Left forelimb (tissue), 1 donor: ENCODE data around the gene IVD.

Experiments used
- DNase-seq: peaks from one replicate; pipeline ENCODE4 v3.0.0-alpha.2; 2018; ENCODE audit warnings: low spot score

The IVD gene

DNA sequence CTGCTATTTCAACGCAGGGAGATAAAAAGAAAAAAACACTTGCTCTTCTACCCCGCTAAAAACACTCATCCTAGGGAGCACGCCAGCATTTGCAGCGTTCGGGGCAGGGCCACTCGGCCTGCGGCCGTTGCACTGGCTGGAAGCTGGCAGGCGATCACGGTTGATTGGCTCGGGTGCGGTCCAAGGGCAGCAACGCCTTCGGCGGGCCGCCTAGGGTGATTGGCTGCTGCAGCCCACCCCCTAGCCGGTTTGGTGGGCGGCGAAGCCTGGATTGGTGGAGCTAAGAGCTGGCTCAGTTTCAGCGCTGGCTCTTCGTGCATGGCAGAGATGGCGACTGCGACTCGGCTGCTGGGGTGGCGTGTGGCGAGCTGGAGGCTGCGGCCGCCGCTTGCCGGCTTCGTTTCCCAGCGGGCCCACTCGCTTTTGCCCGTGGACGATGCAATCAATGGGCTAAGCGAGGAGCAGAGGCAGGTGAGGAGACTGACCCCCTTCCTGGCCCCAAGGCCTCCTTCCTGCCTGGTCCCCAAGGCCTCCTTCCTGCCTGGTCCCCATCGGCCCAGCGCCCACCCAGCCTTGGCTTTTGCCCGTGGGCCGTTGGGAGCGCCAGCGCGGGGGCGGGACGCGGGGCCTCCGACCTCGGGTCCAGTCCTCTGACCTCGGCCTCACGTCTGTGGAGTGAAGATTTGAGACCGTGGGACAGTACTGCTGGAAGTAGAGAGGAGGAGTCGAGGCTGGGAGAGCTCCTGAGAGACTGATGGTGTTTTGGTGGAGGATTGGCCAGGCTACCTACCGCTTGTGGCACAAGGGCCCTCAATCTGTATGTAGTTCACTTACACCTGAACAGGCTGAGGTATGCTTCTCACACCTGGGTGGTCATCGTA, at the start of gene IVD:
Gene IVD (plus strand): TSS at position 295 of the 881 bp plus-strand sequence. CDS start 33 bp downstream, at position 328.
- peak; percentile 94 for DNase-seq

DNA sequence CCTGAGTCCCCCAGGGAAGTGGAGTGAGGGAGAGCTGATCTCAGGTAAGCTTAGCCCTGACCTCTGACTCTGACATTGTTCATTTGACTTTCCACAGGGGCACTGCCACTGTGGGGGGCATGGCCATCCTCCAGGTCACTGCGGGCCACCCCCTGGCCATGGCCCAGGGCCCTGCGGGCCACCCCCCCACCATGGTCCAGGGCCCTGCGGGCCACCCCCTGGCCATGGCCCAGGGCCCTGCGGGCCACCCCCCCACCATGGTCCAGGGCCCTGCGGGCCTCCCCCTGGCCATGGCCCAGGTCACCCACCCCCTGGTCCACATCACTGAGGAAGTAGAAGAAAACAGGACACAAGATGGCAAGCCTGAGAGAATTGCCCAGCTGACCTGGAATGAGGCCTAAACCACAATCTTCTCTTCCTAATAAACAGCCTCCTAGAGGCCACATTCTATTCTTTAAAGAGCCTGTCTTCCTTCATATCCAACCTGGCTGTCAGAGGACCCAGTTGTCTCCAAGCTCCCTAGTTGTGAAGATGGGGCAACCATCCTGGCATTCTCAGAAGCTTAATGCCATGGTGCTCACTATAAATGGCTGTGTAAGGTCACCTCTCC, 49.5 kb upstream of the IVD start:
- DNase-seq: no peak

DNA sequence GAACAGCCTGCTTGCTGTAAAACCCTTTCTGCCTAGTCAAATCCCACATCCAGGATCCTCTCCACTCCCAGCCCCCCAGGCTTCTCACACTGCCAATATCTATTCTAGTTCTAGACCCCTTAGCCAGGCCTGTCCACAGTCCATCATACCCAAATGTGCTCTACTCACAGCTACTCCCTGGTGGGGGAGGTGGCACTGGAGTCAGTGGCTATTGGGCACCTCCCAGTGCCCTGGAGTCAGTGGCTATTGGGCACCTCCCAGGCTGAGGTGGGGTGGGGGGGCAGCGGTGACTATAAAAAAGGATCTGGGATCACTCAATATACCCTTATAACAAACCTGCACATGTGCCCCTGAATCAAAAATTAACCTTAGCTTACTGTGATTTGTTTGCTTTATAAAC, 48.3 kb upstream of the IVD start:
- no peak for DNase-seq

DNA sequence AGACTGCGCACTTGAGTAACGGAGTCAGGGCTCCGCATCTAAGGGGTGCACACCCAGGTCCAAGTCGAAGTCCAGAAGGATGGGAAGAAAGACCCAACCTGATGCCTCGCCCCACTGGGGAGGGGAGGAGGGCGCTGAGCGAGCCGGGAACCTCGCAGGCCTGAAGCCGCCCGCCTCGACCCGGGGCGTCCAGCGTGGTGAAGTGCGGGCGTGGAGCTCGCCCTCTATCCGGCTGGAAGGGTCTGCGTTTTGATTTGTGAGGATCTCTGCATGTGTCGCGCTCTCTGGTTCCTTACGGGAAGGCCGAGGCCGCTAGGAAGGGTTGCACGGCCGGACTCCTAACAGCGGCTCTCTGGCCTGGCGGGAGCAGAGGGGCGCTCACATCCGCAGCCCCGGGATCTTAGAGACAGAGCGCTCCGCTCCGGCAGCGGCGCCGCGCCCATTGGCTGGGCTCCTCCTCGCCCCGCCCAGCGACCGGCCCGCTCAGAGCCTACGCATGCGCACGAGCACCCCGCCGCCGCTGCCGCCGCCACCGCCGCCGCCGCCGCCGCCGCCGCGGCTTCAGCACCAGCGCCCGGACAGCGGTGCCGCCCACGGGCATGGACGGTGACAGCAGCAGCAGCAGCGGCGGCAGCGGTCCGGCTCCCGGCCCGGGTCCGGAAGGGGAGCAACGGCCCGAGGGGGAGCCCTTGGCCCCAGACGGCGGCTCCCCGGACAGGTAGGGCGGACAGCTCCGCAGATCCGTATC, 47.7 kb upstream of the IVD start, which contains the start of gene DISP2:
Gene DISP2 (plus strand): TSS at position 497 of the 748 bp plus-strand sequence. CDS start 103 bp downstream, at position 600.
- DNase-seq: peak; percentile 97

DNA sequence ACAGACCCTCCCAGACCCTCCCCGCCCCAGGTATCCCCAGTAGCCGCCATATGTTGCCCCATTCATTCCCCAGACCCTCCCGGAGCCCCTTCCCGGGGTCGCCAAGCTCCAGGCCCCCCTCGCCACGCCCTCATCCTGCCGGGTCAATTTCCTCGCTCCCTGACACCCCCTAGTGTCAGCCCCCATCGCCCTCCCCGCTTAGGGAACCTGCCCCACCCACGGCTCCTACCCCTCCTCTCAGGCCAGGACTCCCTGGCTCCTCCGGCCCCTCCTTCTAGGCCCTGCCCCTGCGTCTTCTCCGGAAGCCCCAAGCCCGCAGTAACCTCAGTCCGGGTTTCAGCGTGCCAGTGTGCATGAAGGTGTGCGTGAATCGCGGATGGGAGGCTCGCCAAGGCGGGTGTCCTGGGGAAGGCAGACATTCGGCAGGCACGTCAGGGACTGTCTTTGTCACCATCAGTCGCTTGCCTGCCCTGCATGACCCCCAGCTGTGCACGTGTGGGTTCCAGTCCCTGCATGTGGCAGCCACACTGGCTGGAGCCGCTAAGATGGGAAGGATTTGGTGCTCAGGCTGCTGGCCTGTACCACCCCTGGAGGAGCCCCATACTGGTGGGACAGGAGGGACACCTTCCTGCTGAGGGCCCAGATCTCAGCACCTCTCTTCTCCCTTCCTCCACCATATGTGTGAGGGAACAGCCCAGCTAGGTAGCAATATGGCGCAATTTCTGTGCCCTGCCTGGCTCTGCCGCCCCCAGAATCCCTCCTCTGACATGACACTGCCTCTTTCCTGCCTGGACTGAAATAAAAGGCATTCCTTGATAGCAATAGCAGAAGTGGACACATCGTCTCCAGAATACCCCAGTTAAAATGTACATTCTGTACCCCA, 46.9 kb upstream of the IVD start:
- no peak for DNase-seq

DNA sequence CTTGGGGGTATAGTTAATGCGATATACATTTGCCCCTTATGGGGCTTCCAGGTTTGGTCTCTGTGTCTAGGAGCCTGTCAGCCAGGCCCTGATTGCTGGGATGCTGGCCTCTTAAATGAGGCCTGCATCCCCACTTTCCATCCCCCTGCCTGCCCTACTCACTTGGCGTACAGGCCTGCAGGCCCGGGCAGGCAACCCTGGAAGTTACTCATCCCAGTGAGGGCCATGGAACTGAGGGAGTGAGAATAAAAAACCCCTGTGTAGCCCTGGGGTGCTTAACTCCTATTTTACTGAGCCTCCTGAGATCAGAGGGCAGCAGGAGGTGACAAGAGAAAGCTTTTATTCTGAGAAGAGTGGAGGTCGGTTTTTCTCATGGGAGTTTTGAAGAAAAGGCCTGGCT, 45.6 kb upstream of the IVD start:
- no peak for DNase-seq

DNA sequence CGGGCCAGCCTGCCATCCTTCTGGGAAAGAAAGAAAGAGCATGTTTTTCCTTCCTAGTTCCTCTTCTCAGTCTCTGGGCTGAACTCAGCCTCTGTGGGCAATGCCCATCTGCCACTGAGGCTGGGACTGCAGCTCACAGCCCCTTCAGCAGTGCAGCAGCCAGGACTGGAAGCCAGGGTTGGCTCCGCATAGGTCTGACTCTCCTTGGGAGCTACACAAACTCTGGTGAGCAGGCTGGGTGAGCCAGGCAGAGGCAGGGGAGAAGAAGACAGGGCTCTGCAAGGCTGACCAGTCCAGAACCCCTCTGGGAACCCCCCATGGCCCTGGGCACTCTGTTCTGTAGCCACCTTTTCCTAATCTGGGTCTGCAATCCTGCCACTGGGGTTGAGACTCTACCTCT, 44.0 kb upstream of the IVD start:
- DNase-seq: no peak

DNA sequence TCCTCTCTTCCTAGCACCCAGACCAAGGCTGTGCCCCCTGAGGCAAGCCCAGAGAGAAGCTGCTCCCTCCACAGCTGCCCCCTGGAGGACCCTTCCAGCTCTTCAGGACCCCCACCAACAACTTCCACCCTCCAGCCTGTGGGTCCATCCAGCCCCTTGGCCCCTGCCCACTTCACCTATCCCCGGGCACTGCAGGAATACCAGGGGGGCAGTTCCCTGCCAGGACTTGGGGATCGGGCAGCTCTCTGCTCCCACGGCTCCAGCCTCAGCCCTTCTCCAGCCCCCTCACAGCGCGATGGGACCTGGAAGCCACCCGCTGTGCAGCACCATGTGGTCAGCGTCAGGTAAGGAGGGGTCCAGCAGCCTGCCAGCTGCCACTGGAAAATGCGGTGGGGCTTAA, 42.0 kb upstream of the IVD start:
- DNase-seq: no peak

DNA sequence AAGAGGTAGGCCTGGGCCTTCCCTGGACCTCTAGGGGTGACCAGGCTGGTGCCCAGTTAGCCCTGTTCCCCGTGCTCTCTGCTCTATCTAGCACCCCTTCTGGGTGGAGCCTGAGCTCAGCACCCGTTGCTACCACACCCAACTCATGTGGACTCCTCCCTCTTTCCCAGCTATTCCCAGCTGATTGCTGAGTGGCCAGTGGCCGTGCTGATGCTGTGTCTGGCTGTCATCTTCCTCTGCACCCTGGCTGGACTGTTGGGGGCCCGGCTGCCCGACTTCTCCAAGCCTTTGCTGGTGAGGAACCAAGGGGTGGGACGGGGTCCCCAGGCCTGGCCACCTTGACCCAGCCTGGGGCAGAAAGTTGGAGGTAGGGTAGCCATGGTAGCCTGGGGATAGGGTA, 41.3 kb upstream of the IVD start:
- DNase-seq: peak; percentile 51

DNA sequence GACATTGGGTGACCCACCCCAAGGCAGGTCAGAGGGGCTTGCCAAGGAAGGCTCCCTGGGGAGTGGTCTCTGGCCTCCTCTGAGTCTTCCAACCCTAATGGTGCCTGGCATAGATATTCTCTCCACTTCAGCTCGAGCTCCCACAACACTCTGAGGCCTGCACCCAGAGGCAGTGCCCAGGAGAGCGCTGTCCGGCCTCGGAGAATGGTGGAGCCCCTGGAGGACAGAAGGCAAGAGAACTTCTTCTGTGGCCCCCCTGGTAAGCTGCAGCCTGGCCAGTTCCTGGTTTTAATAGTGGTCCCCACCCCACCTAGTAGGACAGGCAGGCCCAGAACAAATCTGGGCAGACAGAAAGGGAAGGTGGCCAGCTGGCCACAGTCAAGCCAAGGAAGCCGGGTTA, 40.6 kb upstream of the IVD start:
- DNase-seq: peak; percentile 49

DNA sequence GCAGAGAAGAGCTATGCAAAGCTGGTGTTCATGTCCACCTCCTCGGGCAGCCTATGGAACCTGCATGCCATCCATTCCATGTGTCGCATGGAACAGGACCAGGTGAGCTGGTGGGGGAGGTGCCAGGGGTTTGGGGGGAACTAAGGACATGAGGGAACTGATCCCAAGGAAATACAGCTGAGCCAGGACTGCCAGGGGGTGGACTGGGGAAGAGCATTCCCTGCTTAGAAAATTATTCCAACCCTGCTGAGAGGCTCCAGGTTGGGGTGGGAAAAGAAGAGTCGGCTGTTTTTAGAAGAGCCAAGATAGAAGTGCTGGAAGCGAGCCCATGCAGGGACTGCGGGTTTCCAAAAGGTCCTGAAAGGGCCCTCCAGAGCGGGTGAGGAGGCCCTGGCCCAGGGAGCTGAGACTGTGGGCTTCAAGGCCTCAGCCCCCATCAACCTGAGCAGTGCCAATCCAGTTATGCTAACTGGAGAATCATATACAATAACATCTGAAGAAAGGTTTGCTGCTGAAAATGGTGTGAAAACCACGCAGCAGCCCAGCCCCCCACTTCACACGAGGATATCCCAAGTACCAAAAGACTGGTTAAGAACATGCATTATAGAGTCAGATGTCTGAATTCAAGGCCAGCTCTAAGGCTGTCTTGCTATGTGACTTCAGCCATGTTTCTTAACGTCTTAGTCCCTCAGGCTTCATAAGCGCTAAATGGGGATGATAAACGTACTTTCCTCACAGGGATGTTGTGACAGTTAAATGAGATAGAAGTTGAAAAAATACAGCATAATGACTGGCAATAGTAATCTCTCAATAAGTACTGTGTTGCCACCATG, 39.8 kb upstream of the IVD start:
- DNase-seq: no peak

DNA sequence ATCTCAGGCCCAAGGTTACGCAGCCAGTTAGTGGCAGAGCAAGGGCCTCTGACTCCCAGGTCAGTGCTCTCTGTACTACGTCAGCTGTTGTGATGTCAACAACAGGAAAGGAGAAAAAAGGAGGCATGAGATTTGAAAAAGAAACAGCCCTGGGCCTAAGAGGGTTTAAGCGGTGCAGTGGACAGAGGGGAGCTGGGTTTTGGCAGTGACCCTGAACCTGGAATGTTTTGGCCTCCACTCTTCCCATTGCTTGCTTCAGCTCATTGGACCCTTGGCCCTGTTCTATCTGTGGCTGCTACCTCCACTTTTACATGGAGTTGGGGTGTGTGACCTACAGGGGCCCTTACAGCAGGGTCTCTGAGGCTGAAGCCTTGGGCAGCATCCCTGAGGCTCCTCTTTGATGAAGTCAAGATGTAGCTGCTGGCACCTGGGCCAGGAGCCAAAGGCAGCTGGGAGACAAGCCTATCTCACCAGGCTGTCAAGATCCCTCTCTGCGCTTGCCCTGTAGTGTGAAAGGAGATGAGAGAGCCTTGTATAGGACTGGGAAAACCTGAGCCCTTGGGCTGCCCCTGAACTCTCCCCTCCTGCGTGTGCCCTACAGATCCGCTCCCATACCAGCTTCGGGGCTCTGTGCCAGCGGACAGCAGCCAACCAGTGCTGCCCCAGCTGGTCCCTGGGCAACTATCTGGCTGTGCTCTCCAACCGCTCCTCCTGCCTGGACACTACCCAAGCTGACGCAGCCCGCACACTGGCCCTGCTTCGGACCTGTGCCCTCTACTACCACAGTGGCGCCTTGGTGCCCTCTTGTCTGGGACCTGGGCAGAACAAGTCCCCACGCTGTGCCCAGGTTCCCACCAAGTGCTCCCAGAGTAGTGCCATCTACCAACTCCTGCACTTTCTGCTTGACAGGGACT, 38.9 kb upstream of the IVD start:
- peak; percentile 64 for DNase-seq

DNA sequence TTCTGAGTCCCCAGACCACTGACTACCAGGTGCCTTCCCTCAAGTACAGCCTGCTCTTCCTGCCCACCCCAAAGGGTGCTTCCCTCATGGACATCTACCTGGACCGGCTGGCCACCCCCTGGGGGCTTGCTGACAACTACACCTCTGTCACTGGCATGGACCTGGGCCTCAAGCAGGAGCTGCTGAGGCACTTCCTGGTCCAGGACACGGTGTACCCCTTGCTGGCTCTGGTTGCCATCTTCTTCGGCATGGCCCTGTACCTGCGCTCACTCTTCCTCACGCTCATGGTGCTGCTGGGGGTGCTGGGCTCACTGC, 38.3 kb upstream of the IVD start:
- DNase-seq: peak; percentile 51

DNA sequence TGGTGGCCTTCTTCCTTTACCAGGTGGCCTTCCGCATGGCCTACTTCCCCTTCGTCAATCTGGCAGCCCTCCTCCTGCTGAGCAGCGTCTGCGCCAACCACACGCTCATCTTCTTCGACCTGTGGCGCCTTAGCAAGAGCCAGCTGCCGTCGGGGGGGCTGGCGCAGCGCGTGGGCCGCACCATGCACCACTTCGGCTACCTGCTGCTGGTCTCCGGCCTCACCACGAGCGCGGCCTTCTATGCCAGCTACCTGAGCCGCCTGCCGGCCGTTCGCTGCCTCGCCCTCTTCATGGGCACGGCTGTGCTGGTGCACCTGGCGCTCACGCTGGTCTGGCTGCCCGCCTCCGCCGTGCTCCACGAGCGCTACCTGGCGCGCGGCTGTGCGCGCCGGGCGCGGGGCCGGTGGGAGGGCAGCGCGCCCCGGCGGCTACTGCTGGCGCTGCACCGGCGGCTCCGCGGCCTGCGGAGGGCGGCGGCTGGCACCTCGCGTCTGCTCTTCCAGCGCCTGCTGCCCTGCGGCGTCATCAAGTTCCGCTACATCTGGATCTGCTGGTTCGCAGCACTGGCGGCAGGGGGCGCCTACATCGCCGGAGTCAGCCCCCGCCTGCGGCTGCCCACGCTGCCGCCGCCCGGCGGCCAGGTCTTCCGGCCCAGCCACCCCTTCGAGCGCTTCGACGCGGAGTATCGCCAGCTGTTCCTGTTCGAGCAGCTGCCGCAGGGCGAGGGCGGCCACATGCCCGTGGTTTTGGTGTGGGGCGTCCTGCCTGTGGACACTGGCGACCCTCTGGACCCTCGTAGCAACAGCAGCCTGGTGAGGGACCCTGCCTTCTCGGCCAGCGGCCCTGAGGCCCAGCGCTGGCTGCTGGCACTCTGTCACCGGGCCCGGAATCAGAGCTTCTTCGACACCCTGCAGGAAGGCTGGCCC, 37.6 kb upstream of the IVD start:
- DNase-seq: peak; percentile 85

DNA sequence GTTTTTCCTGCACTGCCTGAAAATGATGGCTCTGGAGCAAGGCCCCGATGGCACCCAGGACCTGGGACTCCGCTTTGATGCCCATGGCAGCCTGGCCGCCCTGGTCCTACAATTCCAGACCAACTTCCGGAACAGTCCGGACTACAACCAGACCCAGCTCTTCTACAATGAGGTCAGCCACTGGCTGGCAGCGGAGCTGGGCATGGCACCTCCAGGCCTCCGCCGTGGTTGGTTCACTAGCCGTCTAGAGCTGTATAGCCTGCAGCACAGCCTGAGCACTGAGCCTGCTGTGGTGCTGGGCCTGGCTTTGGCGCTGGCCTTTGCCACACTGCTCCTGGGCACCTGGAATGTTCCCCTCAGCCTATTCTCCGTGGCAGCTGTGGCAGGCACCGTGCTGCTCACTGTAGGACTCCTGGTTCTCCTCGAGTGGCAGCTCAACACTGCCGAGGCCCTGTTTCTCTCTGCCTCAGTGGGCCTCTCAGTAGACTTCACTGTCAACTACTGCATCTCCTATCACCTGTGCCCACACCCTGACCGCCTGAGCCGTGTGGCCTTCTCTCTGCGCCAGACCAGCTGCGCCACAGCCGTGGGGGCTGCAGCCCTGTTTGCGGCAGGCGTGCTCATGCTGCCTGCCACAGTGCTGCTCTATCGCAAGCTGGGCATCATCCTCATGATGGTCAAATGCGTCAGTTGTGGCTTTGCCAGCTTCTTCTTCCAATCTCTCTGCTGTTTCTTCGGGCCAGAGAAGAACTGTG, 36.7 kb upstream of the IVD start:
- peak; percentile 53 for DNase-seq

DNA sequence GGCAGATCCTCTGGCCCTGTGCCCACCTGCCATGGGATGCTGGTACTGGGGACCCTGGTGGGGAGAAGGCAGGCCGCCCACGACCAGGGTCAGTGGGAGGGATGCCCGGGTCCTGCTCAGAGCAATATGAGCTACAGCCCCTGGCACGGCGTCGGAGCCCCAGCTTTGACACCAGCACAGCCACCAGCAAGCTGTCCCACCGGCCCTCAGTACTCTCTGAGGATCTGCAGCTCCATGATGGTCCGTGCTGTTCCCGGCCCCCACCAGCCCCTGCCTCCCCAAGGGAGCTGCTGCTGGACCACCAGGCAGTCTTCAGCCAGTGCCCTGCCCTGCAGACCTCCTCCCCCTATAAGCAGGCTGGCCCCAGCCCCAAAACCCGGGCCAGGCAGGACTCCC, 36.1 kb upstream of the IVD start:
- no peak for DNase-seq

DNA sequence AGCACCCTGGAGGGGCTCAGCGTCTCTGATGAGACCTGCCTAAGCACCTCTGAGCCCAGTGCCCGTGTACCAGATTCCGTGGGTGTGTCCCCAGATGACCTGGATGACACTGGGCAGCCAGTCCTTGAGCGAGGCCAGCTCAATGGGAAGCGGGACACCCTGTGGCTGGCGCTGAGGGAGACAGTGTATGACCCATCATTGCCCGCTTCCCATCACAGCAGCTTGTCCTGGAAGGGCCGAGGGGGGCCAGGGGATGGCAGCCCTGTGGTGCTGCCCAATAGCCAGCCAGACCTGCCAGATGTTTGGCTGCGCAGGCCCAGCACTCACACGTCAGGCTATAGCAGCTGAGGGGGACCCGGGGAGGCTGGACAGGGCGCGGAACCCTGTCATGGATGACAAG, 35.6 kb upstream of the IVD start:
- DNase-seq: peak; percentile 46

DNA sequence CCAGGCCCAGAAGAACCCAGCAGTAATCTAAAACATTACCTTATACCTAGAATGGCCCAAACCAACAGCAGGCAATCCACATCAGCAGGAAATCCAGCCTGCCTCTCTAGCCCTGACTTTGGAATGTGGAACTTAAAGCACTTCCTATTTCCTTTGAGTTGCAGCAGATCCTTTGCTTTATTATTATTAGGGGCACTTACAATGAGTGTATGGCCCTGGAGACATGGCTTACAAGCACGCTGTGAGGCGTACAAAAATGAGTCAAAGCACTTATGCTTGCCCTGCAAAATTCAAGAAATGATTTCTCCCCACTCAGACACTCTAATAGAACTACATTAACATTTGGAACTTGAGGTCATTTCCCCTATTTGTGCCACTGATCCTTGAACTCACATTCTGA, 32.6 kb upstream of the IVD start:
- DNase-seq: no peak
